Panc1 (cell line): Measurements from ENCODE around the gene TSTD2.

ENCODE experiments used
- POLR2AphosphoS5 ChIP-seq: IDR thresholded peaks from 2 replicates; pipeline ENCODE4 v1.6.1; 2012; ENCODE audit warnings: mild to moderate bottlenecking, low read depth, low read length, moderate library complexity
- SIN3A ChIP-seq: IDR thresholded peaks from 2 replicates; pipeline ENCODE4 v1.6.1; 2012; ENCODE audit warnings: low read depth, mild to moderate bottlenecking, low read length, moderate library complexity, borderline replicate concordance; ENCODE audit not compliant: insufficient read depth
- TF ChIP-seq, protein P1 (sequence below): fragments of 450-650 bp; IDR thresholded peaks from 2 replicates; pipeline ENCODE4 v1.5.1; 2017; ENCODE audit warnings: mild to moderate bottlenecking

DNA sequence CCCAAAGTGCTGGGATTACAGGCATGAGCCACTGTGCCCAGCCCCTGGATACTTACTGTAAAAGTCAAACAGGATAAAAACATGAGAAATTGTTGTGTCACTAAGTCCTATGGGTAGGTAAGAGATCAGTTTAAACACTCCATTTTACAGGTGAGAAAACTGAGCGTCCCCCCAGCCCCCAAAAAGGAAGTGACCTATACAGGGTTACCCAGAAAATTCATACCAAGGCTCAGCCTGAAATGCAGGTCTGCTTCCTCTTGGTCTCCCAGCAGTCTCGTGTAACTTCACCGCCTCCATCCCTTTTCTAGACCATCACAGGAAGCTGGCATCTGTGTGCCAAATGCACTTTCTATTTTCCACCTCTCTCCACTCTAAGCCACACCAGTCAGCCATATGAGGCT lies 74.5 kb downstream of the TSTD2 start:
- TF ChIP-seq, protein P1, sequence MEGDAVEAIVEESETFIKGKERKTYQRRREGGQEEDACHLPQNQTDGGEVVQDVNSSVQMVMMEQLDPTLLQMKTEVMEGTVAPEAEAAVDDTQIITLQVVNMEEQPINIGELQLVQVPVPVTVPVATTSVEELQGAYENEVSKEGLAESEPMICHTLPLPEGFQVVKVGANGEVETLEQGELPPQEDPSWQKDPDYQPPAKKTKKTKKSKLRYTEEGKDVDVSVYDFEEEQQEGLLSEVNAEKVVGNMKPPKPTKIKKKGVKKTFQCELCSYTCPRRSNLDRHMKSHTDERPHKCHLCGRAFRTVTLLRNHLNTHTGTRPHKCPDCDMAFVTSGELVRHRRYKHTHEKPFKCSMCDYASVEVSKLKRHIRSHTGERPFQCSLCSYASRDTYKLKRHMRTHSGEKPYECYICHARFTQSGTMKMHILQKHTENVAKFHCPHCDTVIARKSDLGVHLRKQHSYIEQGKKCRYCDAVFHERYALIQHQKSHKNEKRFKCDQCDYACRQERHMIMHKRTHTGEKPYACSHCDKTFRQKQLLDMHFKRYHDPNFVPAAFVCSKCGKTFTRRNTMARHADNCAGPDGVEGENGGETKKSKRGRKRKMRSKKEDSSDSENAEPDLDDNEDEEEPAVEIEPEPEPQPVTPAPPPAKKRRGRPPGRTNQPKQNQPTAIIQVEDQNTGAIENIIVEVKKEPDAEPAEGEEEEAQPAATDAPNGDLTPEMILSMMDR = no peak
- TF ChIP-seq POLR2AphosphoS5 (no peak), SIN3A (no peak)
